Fibroblast of skin of scalp (primary cell): ENCODE measurements around the gene KRTAP5-2.

Experiments used
- DNase-seq: peaks from one replicate; pipeline ENCODE4 v3.0.0-alpha.2; 2013

The KRTAP5-2 gene

GRCh38 chr11:1555713-1556153 lies 42.4 kb downstream of the KRTAP5-2 start:
- DNase-seq: no peak

- DNase-seq: no peak
Measured at GRCh38 chr11:1554981-1555712, 42.9 kb downstream of the KRTAP5-2 start.

GRCh38 chr11:1553808-1554594 lies 44.1 kb downstream of the KRTAP5-2 start:
- DNase-seq: no peak

GRCh38 chr11:1549338-1550330 lies 48.5 kb downstream of the KRTAP5-2 start:
- no peak for DNase-seq

- peak; percentile 51 for DNase-seq
Measured at GRCh38 chr11:1548221-1549070, 49.6 kb downstream of the KRTAP5-2 start.

- no peak for DNase-seq
Measured at GRCh38 chr11:1547467-1548098, 50.5 kb downstream of the KRTAP5-2 start.
